GM19238 (cell line): ENCODE measurements around the gene RHBDD2.

Experiments used
- DNase-seq: peaks from one replicate; pipeline ENCODE4 v3.0.0; 2011; ENCODE audit warnings: low spot score; ENCODE audit not compliant: insufficient read length

RHBDD2 gene

DNA sequence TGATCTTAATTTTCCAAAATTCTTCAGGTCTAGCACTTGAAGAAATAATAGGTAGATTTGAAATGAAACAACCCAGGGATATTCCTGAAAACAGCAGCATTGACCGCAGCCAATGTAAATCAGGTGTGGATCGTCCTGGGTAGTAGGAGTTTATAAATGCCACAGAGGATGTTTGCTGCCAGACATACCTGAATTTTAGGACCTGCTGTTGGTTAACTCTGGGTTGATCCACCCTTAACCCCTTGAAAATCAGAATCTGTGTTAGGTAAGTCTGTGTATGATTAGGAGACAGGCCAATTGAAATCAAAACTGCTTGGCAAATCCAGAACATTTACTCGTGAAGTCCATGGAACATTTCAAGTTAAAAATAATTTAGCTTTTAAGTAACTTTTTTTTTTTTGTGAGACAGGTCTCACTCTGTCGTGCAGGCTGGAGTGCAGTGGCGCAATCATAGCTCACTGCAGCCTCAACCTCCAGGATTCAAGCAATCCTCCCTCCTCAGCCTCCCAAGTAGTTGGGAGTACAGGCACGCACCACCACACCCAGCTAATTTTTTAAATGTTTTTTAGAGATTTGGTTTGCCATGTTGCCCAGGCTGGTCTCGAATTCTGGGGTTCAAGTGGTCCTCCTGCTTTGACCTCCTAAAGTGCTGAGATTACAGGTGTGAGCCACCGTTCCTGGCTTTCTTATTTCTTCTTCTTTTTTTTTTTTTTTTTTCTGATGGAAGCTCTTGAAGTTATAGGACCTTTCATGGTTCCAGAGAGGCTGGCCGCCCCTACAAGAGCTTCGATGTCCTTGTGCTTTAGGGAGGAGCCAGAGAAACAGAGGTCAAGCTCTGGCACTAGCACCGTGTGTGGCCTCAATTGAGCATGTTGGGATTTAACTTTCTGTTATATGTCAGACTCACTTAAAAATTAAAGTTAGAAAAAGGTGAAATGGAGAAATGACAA, 38.1 kb downstream of the RHBDD2 start:
- DNase-seq: no peak

GRCh38 chr7:75920431-75921161, 41.8 kb downstream of the RHBDD2 start:
- no peak for DNase-seq

DNA sequence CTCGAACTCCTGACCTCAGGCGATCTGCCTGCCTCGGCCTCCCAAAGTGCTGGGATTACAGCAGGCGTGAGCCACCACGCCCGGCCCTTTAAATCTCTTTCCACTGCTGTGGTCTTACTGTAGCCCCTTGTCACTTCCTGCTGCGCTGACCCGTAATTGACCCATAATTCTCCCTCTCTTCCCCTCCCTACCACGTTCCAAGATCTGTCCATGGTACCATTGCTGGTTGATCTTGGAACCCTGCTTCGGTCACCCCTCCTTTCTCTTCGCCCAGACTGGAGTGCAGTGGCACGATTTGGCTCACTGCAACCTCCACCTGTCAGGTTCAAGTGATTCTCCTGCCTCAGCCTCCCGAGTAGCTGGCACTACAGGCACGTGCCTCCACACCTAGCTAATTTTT, 42.6 kb downstream of the RHBDD2 start:
- no peak for DNase-seq

- DNase-seq: no peak
These were observed 44.3 kb downstream of the RHBDD2 start for GRCh38 chr7:75922966-75923603.

- no peak for DNase-seq
These were observed 45.4 kb downstream of the RHBDD2 start for GRCh38 chr7:75924256-75924655.

GRCh38 chr7:75924889-75925288, 46.1 kb downstream of the RHBDD2 start:
- no peak for DNase-seq

- DNase-seq: no peak
These were observed 47.0 kb downstream of the RHBDD2 start for GRCh38 chr7:75925717-75926435.

- peak; percentile 37 for DNase-seq
These were observed 49.7 kb downstream of the RHBDD2 start for GRCh38 chr7:75928568-75928914.

DNA sequence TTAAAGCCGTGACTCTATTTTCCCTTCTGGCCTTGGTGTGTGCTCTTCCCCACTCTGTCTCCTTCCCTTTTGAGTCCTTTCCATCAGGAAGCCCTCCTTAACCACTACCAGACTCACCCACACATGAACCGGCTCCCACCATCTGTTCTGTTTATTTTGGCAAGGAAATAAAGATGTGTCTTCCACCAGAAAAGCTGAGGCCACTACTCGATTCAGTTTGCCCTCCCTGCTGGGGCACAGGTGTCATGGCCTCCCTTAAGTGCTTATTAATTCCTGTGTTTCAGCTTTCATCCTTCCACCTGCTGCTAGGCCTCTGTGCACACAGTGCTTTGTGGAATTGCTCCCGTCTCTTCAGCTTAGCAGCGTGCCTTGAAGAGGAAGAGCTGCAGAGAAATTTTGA, 52.8 kb downstream of the RHBDD2 start:
- DNase-seq: no peak

GRCh38 chr7:75937958-75938786, 59.3 kb downstream of the RHBDD2 start:
- DNase-seq: no peak
